Activated T-helper 2 cell treated with anti-CD3 and anti-CD28 coated beads, Interferon-gamma antibody, Interleukin-2, Interleukin-4, amounts not matched to agents 10 μg/mL and 5 μg/mL and 100 μg/mL, durations not matched to agents 14 hours and 24 hours and 36 hours (primary cell): ENCODE results near the gene MASP1. TPM values are rescaled to one million over a fixed set of nuclear protein-coding genes. Genes with fewer than 3 reads are reported as not detected.

Source experiments
- DNase-seq: peaks from one replicate; pipeline ENCODE4 v3.0.0; 2021; ENCODE audit warnings: low spot score
- H3K27ac Mint-ChIP-seq: one replicate; pipeline ENCODE4 v1.8.0; 2021; ENCODE audit warnings: mixed read lengths
- H3K27me3 Mint-ChIP-seq: one replicate; pipeline ENCODE4 v1.8.0; 2021; ENCODE audit warnings: low read depth, mixed read lengths
- H3K36me3 Mint-ChIP-seq: one replicate; pipeline ENCODE4 v1.8.0; 2021; ENCODE audit warnings: low read depth, mixed read lengths
- H3K4me1 Mint-ChIP-seq: one replicate; pipeline ENCODE4 v1.8.0; 2021; ENCODE audit warnings: low read depth, mixed read lengths
- H3K4me3 Mint-ChIP-seq: one replicate; pipeline ENCODE4 v1.8.0; 2021; ENCODE audit warnings: low read depth, mild to moderate bottlenecking, moderate library complexity, mixed read lengths
- H3K9me3 Mint-ChIP-seq: one replicate; pipeline ENCODE4 v1.8.0; 2021; ENCODE audit warnings: mixed read lengths
- intact Hi-C: fragments of 100-400 bp; cut with micrococcal nuclease; formaldehyde crosslinking; loops from one replicate; pipeline ENCODE4 v1.15.1; 2023
- total RNA-seq: library from RNA; stranded (reverse); gene quantifications from 2 replicates; pipeline ENCODE4 v1.2.3, GENCODE V29; 2022

Gene MASP1
- total RNA-seq, 1 donor from 2014 or later: not detected

GRCh38 chr3:187290503-187290902, 1.0 kb downstream of the MASP1 start:
- no peak for DNase-seq
- H3K9me3 Mint-ChIP-seq: no peaks in the 10 kb centered on the region
- intact Hi-C loops: no loop called here
- H3K4me1 Mint-ChIP-seq: no peaks in the 10 kb centered on the region
- no peak overlapping the region for H3K27ac Mint-ChIP-seq
- no peaks in the 10 kb centered on the region for H3K36me3 Mint-ChIP-seq
- H3K4me3 Mint-ChIP-seq: no peak overlapping the region
- peaks cover 45% of the 10 kb centered on the region for H3K27me3 Mint-ChIP-seq

DNA sequence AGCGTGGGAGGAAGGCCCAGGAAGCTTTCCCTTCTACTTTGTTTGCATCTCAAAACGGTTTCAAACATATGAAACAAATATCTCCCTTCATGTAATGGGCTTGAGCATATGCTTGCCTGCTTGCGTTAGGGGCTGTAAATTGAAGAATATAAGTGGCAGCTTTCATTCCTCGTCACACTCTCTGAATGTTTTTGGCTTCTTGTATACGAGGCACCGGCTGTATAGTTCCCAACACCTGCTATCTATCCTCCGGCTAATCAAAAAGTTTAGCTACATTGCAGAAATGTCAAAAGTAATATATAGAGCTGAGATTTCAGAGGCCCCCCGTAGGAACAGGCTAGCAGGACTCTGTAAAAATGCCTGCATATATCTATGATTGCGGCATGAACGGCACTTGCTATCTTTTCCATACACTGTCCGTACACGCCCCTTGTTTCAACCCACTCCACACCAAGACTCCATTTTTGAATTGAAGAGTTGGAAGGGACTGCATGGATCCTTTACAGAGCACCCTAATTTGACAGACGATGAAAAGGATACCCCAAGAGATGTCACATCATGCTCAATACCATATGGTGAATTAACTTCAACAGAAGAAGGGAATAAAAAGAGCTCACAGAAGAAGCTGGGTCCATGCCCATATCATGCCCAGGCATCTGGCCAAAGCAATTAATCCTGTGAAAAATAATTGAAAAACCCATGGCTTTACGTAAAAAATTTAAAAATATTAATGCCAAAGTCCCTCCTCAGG, 2.5 kb downstream of the MASP1 start:
- Mint-ChIP-seq H3K36me3 (no peaks in the 10 kb centered on the region), H3K27ac (no peak overlapping the region), H3K4me3 (no peak overlapping the region), H3K27me3 (peaks cover 46% of the 10 kb centered on the region), H3K4me1 (no peaks in the 10 kb centered on the region), H3K9me3 (no peaks in the 10 kb centered on the region)
- DNase-seq: no peak
- intact Hi-C loops: no loop called here

GRCh38 chr3:187288131-187288854, 3.2 kb downstream of the MASP1 start:
- Mint-ChIP-seq H3K27me3 (peaks cover 41% of the 10 kb centered on the region), H3K9me3 (no peaks in the 10 kb centered on the region), H3K27ac (no peak overlapping the region), H3K4me3 (no peak overlapping the region), H3K36me3 (no peaks in the 10 kb centered on the region), H3K4me1 (no peaks in the 10 kb centered on the region)
- intact Hi-C loops: no loop called here
- no peak for DNase-seq

GRCh38 chr3:187287256-187287655, 4.3 kb downstream of the MASP1 start:
- Mint-ChIP-seq H3K9me3 (no peaks in the 10 kb centered on the region), H3K4me1 (no peaks in the 10 kb centered on the region), H3K27me3 (peaks cover 39% of the 10 kb centered on the region), H3K27ac (no peak overlapping the region), H3K4me3 (no peak overlapping the region), H3K36me3 (no peaks in the 10 kb centered on the region)
- DNase-seq: no peak
- intact Hi-C loops: no loop called here

DNA sequence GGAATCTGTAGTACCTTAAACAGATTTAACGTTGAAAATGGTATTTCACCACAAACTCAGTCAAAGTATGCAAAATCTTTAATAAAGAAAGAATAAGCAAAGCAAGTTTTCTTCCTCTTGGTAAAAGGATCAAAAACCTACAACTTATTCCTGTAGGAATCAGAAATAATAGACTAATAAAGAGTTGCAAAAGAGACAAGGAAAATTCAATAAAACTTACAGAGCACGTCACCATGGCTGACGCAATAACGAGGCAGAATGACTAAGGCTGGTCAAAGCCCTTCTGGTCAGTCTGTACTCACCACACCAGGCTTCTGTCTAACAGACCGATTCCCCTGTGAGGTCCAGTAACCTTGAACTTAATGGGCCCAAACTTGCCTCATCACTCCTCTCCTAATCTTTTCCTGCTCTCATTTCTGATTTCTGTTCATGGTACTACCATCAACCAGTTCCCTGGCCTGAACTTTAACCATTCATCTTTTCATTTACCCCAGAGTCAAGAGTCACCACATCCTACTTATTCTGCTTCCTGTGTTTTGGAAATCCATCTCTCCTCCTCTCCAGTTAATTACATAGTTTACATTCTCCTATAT, 5.0 kb downstream of the MASP1 start:
- H3K4me3 Mint-ChIP-seq: no peak overlapping the region
- no peaks in the 10 kb centered on the region for H3K4me1 Mint-ChIP-seq
- H3K27me3 Mint-ChIP-seq: peaks cover 34% of the 10 kb centered on the region
- intact Hi-C loops: no loop called here
- no peak overlapping the region for H3K27ac Mint-ChIP-seq
- H3K9me3 Mint-ChIP-seq: no peaks in the 10 kb centered on the region
- no peak for DNase-seq
- H3K36me3 Mint-ChIP-seq: no peaks in the 10 kb centered on the region

- no peak for DNase-seq
- intact Hi-C loops: no loop called here
- Mint-ChIP-seq H3K27me3 (peaks cover 23% of the 10 kb centered on the region), H3K9me3 (no peaks in the 10 kb centered on the region), H3K27ac (no peak overlapping the region), H3K36me3 (no peaks in the 10 kb centered on the region), H3K4me3 (no peak overlapping the region), H3K4me1 (no peaks in the 10 kb centered on the region)
Measured at GRCh38 chr3:187281191-187281714, 10.3 kb downstream of the MASP1 start.

DNA sequence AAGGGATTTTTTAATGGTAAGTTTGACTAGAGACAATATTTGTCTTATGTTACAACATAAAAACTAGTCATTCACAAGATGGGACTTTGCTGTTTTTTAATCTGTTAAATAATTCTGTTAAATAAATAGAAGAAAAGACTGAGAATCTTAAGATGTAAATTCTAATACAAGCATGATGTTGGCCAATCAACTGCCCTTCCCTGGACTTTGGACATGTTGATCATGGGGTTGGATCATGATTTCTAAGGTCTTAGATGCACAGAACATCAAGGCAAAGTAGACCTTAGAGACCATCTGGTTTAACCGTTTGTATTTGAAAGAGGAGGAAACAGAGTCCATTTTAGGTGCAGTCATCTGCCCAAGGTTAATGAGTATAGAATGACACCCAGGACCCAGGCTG, 10.9 kb downstream of the MASP1 start:
- Mint-ChIP-seq H3K36me3 (no peaks in the 10 kb centered on the region), H3K4me3 (no peak overlapping the region), H3K27ac (no peak overlapping the region), H3K9me3 (no peaks in the 10 kb centered on the region), H3K4me1 (no peaks in the 10 kb centered on the region), H3K27me3 (peaks cover 23% of the 10 kb centered on the region)
- no peak for DNase-seq
- intact Hi-C loops: no loop called here

GRCh38 chr3:187277129-187277462, 14.4 kb downstream of the MASP1 start:
- no peak for DNase-seq
- no peak overlapping the region for H3K27ac Mint-ChIP-seq
- H3K9me3 Mint-ChIP-seq: no peaks in the 10 kb centered on the region
- intact Hi-C loops: no loop called here
- no peaks in the 10 kb centered on the region for H3K4me1 Mint-ChIP-seq
- no peak overlapping the region for H3K4me3 Mint-ChIP-seq
- peaks cover 17% of the 10 kb centered on the region for H3K27me3 Mint-ChIP-seq
- no peaks in the 10 kb centered on the region for H3K36me3 Mint-ChIP-seq

GRCh38 chr3:187276397-187277128, 15.0 kb downstream of the MASP1 start:
- no peaks in the 10 kb centered on the region for H3K4me1 Mint-ChIP-seq
- no peak overlapping the region for H3K27ac Mint-ChIP-seq
- peaks cover 22% of the 10 kb centered on the region for H3K27me3 Mint-ChIP-seq
- no peak overlapping the region for H3K4me3 Mint-ChIP-seq
- H3K36me3 Mint-ChIP-seq: no peaks in the 10 kb centered on the region
- intact Hi-C loops: no loop called here
- no peaks in the 10 kb centered on the region for H3K9me3 Mint-ChIP-seq
- no peak for DNase-seq

DNA sequence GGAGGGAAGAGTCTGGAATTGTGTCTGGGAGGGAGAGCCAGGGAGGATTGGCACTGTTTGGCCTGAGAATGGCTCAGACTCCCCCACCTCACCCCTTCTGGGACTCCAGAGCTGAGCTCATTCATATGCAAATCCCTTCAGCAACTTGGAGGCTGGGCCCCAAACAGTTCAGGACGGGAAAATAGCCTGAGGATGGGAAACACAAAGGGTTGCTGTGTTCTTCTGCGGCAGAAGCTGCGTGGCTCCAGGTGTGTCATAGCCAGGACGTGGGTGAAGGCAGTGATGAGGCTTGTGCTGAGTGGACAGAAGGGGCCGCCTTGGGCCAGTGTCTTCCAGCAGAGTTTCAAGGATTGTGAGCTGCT, 16.6 kb downstream of the MASP1 start:
- H3K27ac Mint-ChIP-seq: no peak overlapping the region
- H3K4me1 Mint-ChIP-seq: no peaks in the 10 kb centered on the region
- no peak overlapping the region for H3K4me3 Mint-ChIP-seq
- H3K27me3 Mint-ChIP-seq: peaks cover 21% of the 10 kb centered on the region
- intact Hi-C loops: no loop called here
- no peak for DNase-seq
- H3K36me3 Mint-ChIP-seq: no peaks in the 10 kb centered on the region
- no peaks in the 10 kb centered on the region for H3K9me3 Mint-ChIP-seq

DNA sequence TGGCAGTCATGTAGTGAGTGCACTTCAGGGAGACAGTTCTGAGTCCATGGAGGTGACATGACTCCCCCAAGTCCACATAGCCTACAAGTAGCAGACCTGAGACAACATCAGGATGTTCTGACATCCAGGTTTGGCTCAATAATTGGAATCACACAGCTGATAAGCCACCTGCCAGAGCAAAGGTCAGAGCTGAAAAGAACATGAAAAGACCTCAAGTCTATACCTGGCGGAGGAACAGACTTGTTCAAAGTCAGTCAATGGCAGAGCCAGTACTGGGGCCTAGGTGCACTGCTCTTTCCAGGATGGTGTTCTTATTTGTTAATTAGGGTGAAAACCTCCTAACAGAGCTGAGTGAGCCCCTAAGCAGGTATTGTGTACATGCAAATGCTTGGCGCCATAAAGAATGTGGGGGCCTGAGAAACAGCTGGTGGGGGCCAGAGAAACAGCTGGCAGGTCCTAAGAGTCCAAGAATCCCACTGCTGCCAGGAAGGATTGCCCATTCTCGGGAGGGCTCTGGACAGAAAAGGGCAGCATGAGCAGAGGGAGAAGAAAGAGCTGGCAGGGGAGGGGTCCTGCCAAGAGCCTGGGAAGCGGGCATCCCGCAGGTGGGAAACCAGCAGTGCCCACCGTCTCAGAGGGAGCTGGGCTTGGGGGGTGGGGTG, 17.1 kb downstream of the MASP1 start:
- Mint-ChIP-seq H3K36me3 (no peaks in the 10 kb centered on the region), H3K4me3 (no peak overlapping the region), H3K27me3 (peaks cover 17% of the 10 kb centered on the region), H3K9me3 (no peaks in the 10 kb centered on the region), H3K27ac (no peak overlapping the region), H3K4me1 (no peaks in the 10 kb centered on the region)
- intact Hi-C loops: no loop called here
- DNase-seq: no peak

GRCh38 chr3:187271582-187271981, 20.0 kb downstream of the MASP1 start:
- Mint-ChIP-seq H3K27me3 (peaks cover 16% of the 10 kb centered on the region), H3K36me3 (no peaks in the 10 kb centered on the region), H3K4me1 (no peaks in the 10 kb centered on the region), H3K9me3 (no peaks in the 10 kb centered on the region), H3K4me3 (no peak overlapping the region), H3K27ac (no peak overlapping the region)
- intact Hi-C loops: no loop called here
- no peak for DNase-seq
